ENCODE data around the gene PSMD4.

PSMD4 gene

GRCh38 chr1:151281969-151282882 is 27.7 kb downstream of the PSMD4 start, which contains the start of gene ZNF687 (continued):
- TF ChIP-seq YY2 (tag by site-specific recombination; IDR thresholded peaks at IDR 0.05) (no peak), PRDM1 (tag by site-specific recombination; IDR thresholded peaks at IDR 0.05) (no peak), ZNF341 (tag by site-specific recombination; IDR thresholded peaks at IDR 0.05; ENCODE audit: low read depth) (peak; percentile 100), GLIS1 (tag by site-specific recombination; IDR thresholded peaks at IDR 0.05) (peak; percentile 73), ZNF792 (tag by site-specific recombination; IDR thresholded peaks at IDR 0.05) (no peak), ZNF776 (tag by site-specific recombination; IDR thresholded peaks at IDR 0.05; ENCODE audit: borderline replicate concordance) (no peak), REPIN1 (tag by site-specific recombination; IDR thresholded peaks at IDR 0.05; ENCODE audit: low read depth) (no peak), ZNF544 (tag by site-specific recombination; IDR thresholded peaks at IDR 0.05) (no peak), MZF1 (tag by site-specific recombination; IDR thresholded peaks at IDR 0.05; ENCODE audit: borderline replicate concordance) (no peak), ZNF114 (tag by site-specific recombination; IDR thresholded peaks at IDR 0.05) (no peak), ZNF146 (tag by site-specific recombination; IDR thresholded peaks at IDR 0.05) (no peak), ZNF433 (tag by site-specific recombination; IDR thresholded peaks at IDR 0.05; ENCODE audit: low read depth) (no peak), ZNF19 (tag by site-specific recombination; IDR thresholded peaks at IDR 0.05; ENCODE audit: low read depth) (no peak), TSHZ1 (tag by site-specific recombination; IDR thresholded peaks at IDR 0.05; ENCODE audit: borderline replicate concordance) (no peak), ZNF174 (tag by site-specific recombination; IDR thresholded peaks at IDR 0.05) (no peak), ZBTB8A (tag by site-specific recombination; IDR thresholded peaks at IDR 0.05) (peak; percentile 89), KLF16 (tag by site-specific recombination; IDR thresholded peaks at IDR 0.05) (peak; percentile 90), ZNF274 (IDR thresholded peaks at IDR 0.05; ENCODE audit: low read length) (no peak), ZNF274 (tag by site-specific recombination; IDR thresholded peaks at IDR 0.05; ENCODE audit: borderline replicate concordance) (no peak), ZNF133 (tag by site-specific recombination; IDR thresholded peaks at IDR 0.05) (no peak), ZBTB7A (tag by site-specific recombination; IDR thresholded peaks at IDR 0.05; ENCODE audit: low read depth) (peak; percentile 85), ZNF623 (tag by site-specific recombination; IDR thresholded peaks at IDR 0.05) (no peak)
- TF ChIP-seq, protein P1, sequence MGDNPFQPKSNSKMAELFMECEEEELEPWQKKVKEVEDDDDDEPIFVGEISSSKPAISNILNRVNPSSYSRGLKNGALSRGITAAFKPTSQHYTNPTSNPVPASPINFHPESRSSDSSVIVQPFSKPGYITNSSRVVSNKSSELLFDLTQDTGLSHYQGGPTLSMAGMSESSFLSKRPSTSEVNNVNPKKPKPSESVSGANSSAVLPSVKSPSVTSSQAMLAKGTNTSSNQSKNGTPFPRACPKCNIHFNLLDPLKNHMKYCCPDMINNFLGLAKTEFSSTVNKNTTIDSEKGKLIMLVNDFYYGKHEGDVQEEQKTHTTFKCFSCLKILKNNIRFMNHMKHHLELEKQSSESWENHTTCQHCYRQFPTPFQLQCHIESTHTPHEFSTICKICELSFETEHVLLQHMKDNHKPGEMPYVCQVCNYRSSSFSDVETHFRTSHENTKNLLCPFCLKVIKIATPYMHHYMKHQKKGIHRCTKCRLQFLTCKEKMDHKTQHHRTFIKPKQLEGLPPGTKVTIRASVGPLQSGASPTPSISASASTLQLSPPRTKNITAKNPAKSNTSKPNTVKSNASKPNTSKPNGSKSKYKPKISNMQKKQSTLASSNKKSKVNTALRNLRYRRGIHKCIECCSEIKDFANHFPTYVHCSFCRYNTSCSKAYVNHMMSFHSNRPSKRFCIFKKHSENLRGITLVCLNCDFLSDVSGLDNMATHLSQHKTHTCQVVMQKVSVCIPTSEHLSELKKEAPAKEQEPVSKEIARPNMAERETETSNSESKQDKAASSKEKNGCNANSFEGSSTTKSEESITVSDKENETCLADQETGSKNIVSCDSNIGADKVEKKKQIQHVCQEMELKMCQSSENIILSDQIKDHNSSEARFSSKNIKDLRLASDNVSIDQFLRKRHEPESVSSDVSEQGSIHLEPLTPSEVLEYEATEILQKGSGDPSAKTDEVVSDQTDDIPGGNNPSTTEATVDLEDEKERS (tag by site-specific recombination; IDR thresholded peaks at IDR 0.05), result no peak; the same call in 1 of the 2 replicates
- TF ChIP-seq, protein P2, sequence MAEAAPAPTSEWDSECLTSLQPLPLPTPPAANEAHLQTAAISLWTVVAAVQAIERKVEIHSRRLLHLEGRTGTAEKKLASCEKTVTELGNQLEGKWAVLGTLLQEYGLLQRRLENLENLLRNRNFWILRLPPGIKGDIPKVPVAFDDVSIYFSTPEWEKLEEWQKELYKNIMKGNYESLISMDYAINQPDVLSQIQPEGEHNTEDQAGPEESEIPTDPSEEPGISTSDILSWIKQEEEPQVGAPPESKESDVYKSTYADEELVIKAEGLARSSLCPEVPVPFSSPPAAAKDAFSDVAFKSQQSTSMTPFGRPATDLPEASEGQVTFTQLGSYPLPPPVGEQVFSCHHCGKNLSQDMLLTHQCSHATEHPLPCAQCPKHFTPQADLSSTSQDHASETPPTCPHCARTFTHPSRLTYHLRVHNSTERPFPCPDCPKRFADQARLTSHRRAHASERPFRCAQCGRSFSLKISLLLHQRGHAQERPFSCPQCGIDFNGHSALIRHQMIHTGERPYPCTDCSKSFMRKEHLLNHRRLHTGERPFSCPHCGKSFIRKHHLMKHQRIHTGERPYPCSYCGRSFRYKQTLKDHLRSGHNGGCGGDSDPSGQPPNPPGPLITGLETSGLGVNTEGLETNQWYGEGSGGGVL (tag by site-specific recombination; IDR thresholded peaks at IDR 0.05), result peak; percentile 94
- TF ChIP-seq, protein P3, sequence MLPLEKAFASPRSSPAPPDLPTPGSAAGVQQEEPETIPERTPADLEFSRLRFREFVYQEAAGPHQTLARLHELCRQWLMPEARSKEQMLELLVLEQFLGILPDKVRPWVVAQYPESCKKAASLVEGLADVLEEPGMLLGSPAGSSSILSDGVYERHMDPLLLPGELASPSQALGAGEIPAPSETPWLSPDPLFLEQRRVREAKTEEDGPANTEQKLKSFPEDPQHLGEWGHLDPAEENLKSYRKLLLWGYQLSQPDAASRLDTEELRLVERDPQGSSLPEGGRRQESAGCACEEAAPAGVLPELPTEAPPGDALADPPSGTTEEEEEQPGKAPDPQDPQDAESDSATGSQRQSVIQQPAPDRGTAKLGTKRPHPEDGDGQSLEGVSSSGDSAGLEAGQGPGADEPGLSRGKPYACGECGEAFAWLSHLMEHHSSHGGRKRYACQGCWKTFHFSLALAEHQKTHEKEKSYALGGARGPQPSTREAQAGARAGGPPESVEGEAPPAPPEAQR (tag by site-specific recombination; IDR thresholded peaks at IDR 0.05), result no peak
- TF ChIP-seq, protein P4, sequence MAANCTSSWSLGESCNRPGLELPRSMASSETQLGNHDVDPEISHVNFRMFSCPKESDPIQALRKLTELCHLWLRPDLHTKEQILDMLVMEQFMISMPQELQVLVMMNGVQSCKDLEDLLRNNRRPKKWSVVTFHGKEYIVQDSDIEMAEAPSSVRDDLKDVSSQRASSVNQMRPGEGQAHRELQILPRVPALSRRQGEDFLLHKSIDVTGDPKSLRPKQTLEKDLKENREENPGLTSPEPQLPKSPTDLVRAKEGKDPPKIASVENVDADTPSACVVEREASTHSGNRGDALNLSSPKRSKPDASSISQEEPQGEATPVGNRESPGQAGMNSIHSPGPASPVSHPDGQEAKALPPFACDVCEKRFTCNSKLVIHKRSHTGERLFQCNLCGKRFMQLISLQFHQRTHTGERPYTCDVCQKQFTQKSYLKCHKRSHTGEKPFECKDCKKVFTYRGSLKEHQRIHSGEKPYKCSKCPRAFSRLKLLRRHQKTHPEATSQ (tag by site-specific recombination; IDR thresholded peaks at IDR 0.05), result no peak; the same call in 1 of the 2 replicates
- TF ChIP-seq, protein P5, sequence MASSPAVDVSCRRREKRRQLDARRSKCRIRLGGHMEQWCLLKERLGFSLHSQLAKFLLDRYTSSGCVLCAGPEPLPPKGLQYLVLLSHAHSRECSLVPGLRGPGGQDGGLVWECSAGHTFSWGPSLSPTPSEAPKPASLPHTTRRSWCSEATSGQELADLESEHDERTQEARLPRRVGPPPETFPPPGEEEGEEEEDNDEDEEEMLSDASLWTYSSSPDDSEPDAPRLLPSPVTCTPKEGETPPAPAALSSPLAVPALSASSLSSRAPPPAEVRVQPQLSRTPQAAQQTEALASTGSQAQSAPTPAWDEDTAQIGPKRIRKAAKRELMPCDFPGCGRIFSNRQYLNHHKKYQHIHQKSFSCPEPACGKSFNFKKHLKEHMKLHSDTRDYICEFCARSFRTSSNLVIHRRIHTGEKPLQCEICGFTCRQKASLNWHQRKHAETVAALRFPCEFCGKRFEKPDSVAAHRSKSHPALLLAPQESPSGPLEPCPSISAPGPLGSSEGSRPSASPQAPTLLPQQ (tag by site-specific recombination; IDR thresholded peaks at IDR 0.05), result peak; percentile 17; the same call in 1 of the 2 replicates

Measured in HEK293 (cell line).